HCT116 (cell line): ENCODE results near the gene RPL13A. TPM values are rescaled to one million over a fixed set of nuclear protein-coding genes. Genes with fewer than 3 reads are reported as not detected.

Experiments used
- ATAC-seq: fragments of 200-7000 bp; cut with Tn5 transposase; 2 replicates; pipeline ENCODE4 v1.9.1; 2020; ENCODE audit warnings: mild to moderate bottlenecking, moderate library complexity
- BruUV-seq: library from RNA; stranded (reverse); fragments of 400-500 nt; replicated peaks from 2 replicates; lab custom pipeline; 2021; lab: Mats Ljungman, UMichigan
- CTCF ChIA-PET: fragments of 300-600 bp; sonication (Branson Sonifier 250); formaldehyde crosslinking; loops from one replicate; lab custom pipeline; 2021; ENCODE audit warnings: antibody characterized with exemption; lab: Charles Lee
- POLR2A ChIA-PET: fragments of 300-600, 350-600 bp; sonication (Branson Sonifier 250); formaldehyde crosslinking; loops from one replicate; lab custom pipeline; 2021; ENCODE audit warnings: antibody characterized with exemption; lab: Charles Lee
- RAD21 ChIA-PET, 2 experiments: fragments of 300-600 bp; sonication (Branson Sonifier 250); formaldehyde crosslinking; loops; one replicate each; lab custom pipeline; 2023; ENCODE audit warnings: low total read pairs in 2 of 2; ENCODE audit not compliant: uncharacterized antibody in 2 of 2, unreplicated experiment in 2 of 2, low non-redundant PET in 1 of 2; lab: Charles Lee
- DNase-seq: peaks from one replicate; pipeline ENCODE4 v3.0.0-alpha.2; 2010; ENCODE audit warnings: low read depth, low spot score
- H2AFZ ChIP-seq: fragments of 200-600 bp; shearing (Covaris generic), sonication (generic); 2 replicates; pipeline ENCODE4 v1.6.1; 2017; ENCODE audit warnings: low read depth, mixed run types, mixed read lengths, antibody characterized with exemption, low read length; ENCODE audit not compliant: poor library complexity, severe bottlenecking
- H3K27ac ChIP-seq: 2 replicates; pipeline ENCODE4 v1.5.1; 2012; ENCODE audit warnings: low read depth, low read length
- H3K27me3 ChIP-seq: fragments of 200-600 bp; sonication (generic); 2 replicates; pipeline ENCODE4 v1.6.1; 2016; ENCODE audit warnings: mixed run types, low read length, mixed read lengths; ENCODE audit not compliant: insufficient read depth
- H3K36me3 ChIP-seq, 2 experiments: fragments of 200-500 bp in 1 of 2; fragments of 200-600 bp in 1 of 2; sonication (Bioruptor generic) in 1 of 2; sonication (generic) in 1 of 2; 2 replicates each; pipeline versions ENCODE4 v1.5.1 to v1.6.1; 2014 to 2016; ENCODE audit warnings: low read length in 2 of 2, inconsistent platforms in 1 of 2, mixed read lengths in 1 of 2, mixed run types in 1 of 2; ENCODE audit not compliant: insufficient read depth in 2 of 2, control insufficient read depth in 1 of 2
- H3K4me1 ChIP-seq, 2 experiments: fragments of 200-600 bp in 1 of 2; sonication (generic) in 1 of 2; 2 replicates each; pipeline versions ENCODE4 v1.5.1 to v1.6.1; 2012 to 2017; ENCODE audit warnings: low read length in 2 of 2, inconsistent platforms in 1 of 2, mild to moderate bottlenecking in 1 of 2, mixed read lengths in 1 of 2, mixed run types in 1 of 2, moderate library complexity in 1 of 2; ENCODE audit not compliant: insufficient read depth in 2 of 2, control insufficient read depth in 1 of 2
- H3K4me2 ChIP-seq: fragments of 200-600 bp; sonication (generic); 2 replicates; pipeline ENCODE4 v1.6.1; 2017; ENCODE audit warnings: mixed run types, low read length, mixed read lengths
- H3K4me3 ChIP-seq, 2 experiments: fragments of 200-600 bp in 1 of 2; sonication (generic) in 1 of 2; replicated peaks in 1 of 2; 2 replicates each; pipeline ENCODE4 v1.5.1; 2011 to 2016; ENCODE audit warnings: low read length in 2 of 2, control low read depth in 1 of 2, low read depth in 1 of 2, mild to moderate bottlenecking in 1 of 2, mixed read lengths in 1 of 2, mixed run types in 1 of 2
- H3K79me2 ChIP-seq: fragments of 200-600 bp; sonication (generic); 2 replicates; pipeline ENCODE4 v1.6.1; 2017; ENCODE audit warnings: mild to moderate bottlenecking, mixed run types, low read length, moderate library complexity, mixed read lengths; ENCODE audit not compliant: insufficient read depth
- H3K9ac ChIP-seq: fragments of 200-600 bp; sonication (generic); 2 replicates; pipeline ENCODE4 v1.6.1; 2016; ENCODE audit warnings: low read length, mixed read lengths
- H3K9me2 ChIP-seq: fragments of 200-600 bp; sonication (generic), shearing (Covaris generic); 2 replicates; pipeline ENCODE4 v1.6.1; 2017; ENCODE audit warnings: mixed run types, mild to moderate bottlenecking, moderate library complexity; ENCODE audit not compliant: insufficient read depth
- H3K9me3 ChIP-seq, 2 experiments: fragments of 200-500 bp in 1 of 2; fragments of 200-600 bp in 1 of 2; sonication (Bioruptor generic) in 1 of 2; sonication (generic) in 1 of 2; 2 replicates each; pipeline ENCODE4 v1.6.1; 2014 to 2017; ENCODE audit warnings: low read length in 2 of 2, mixed read lengths in 2 of 2, inconsistent platforms in 1 of 2, low read depth in 1 of 2, mild to moderate bottlenecking in 1 of 2, mixed run types in 1 of 2, moderate library complexity in 1 of 2; ENCODE audit not compliant: control insufficient read depth in 1 of 2, insufficient read depth in 1 of 2
- H4K20me1 ChIP-seq: fragments of 200-600 bp; sonication (generic), shearing (Covaris generic); 2 replicates; pipeline ENCODE4 v1.6.1; 2017; ENCODE audit warnings: mixed run types, mild to moderate bottlenecking, moderate library complexity; ENCODE audit not compliant: insufficient read depth
- CBX3 ChIP-seq: IDR thresholded peaks from 2 replicates; pipeline ENCODE4 v1.6.1; 2012; ENCODE audit warnings: low read depth
- EZH2 ChIP-seq: fragments of 200-600 bp; sonication (generic); IDR thresholded peaks from 2 replicates; pipeline ENCODE4 v1.6.1; 2017; ENCODE audit warnings: antibody characterized with exemption, mixed run types
- POLR2AphosphoS5 ChIP-seq: IDR thresholded peaks from 2 replicates; pipeline ENCODE4 v1.6.1; 2011; ENCODE audit warnings: mild to moderate bottlenecking, low read depth, low read length, moderate library complexity
- RAD21 ChIP-seq: IDR thresholded peaks from 2 replicates; pipeline ENCODE4 v1.6.1; 2012; ENCODE audit warnings: low read depth, mild to moderate bottlenecking
- SIN3A ChIP-seq: IDR thresholded peaks from 2 replicates; pipeline ENCODE4 v1.6.1; 2012; ENCODE audit warnings: low read depth
- YY1 ChIP-seq: IDR thresholded peaks from 2 replicates; pipeline ENCODE4 v1.6.1; 2011; ENCODE audit warnings: low read length, low read depth, moderate library complexity, mild to moderate bottlenecking; ENCODE audit not compliant: insufficient replicate concordance; ENCODE audit errors: extremely low read depth
- ZFX ChIP-seq: fragments of 450-650 bp; IDR thresholded peaks from 2 replicates; pipeline ENCODE4 v1.6.1; 2017
- ZNF274 ChIP-seq: fragments of 200-500 bp; sonication (Bioruptor generic); IDR thresholded peaks from 2 replicates; pipeline ENCODE4 v1.6.1; 2014; ENCODE audit warnings: mild to moderate bottlenecking, low read depth, low read length, inconsistent platforms
- intact Hi-C: fragments of 100-400 bp; cut with micrococcal nuclease; formaldehyde crosslinking; loops from 2 replicates; pipeline ENCODE4 v1.10.0; 2022
- total RNA-seq: library from RNA; stranded (reverse); gene quantifications from one replicate; pipeline ENCODE4 v1.2.1, GENCODE V29; 2021; ENCODE audit not compliant: unreplicated experiment

RPL13A gene
- total RNA-seq, 1 experiment from 2014 or later, result 3,719 TPM

DNA sequence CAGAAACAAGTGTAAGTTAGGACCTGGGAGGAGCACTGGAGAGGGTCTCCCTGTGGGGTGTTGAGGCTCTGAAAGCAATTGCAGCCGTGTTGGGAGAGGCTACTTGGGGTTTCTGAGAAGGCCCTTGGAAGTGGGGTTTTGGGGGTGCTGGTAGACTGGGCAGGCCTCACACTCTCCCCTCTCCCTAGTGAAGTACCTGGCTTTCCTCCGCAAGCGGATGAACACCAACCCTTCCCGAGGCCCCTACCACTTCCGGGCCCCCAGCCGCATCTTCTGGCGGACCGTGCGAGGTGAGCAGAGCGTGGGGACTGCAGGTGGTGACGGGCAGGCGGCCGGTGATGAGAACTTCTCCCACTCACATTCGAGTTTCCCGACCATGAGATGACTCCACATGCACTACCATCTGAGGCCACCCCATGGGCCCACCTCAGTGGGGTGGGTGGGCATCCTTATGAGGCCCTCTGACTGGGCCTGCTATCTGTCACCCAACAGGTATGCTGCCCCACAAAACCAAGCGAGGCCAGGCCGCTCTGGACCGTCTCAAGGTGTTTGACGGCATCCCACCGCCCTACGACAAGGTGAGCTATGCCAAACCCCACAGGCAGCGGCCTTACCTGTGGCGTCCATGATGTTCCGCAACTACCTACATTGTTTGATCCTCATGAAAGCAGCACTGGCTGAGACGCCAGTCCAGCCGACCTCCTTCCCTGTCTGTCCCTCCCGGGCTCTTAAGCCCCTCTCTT is 3.0 kb downstream of the RPL13A start:
- BruUV-seq, result no TSS peak
- H2AFZ ChIP-seq, result no peak overlapping the region
- POLR2A ChIA-PET, result interaction anchor here (2.5 kb wide), 1 partner anchor 56 kb away, joined by 7 read pairs; no protein-coding TSS in a partner anchor
- H3K27me3 ChIP-seq, result no peaks in the 10 kb centered on the region
- TF ChIP-seq POLR2AphosphoS5 (0 out of 2 replicates have a peak, but pooled peaks have one; percentile 8), SIN3A (no peak)
- ATAC-seq (no peak), DNase-seq (no peak)
- peaks cover 19% of the 10 kb centered on the region; the same call in 1 of the 2 replicates for H4K20me1 ChIP-seq
- peak overlapping the region; percentile 100 for H3K9ac ChIP-seq
- H3K4me3 ChIP-seq, result peak overlapping the region; percentile 99 to 100; a peak in 2 of 4 replicates
- peak overlapping the region; percentile 86 for H3K27ac ChIP-seq
- peaks cover 21 to 47% of the 10 kb centered on the region in 2 experiments for H3K36me3 ChIP-seq
- H3K4me1 ChIP-seq, result peaks cover 14 to 66% of the 10 kb centered on the region in 2 experiments
- RAD21 ChIA-PET, result no interaction called here
- CTCF ChIA-PET, result no interaction called here
- H3K9me2 ChIP-seq, result no peaks in the 10 kb centered on the region
- intact Hi-C loops, result no loop called here
- H3K79me2 ChIP-seq, result peaks cover 43% of the 10 kb centered on the region
- peak overlapping the region; percentile 85 for H3K4me2 ChIP-seq
- H3K9me3 ChIP-seq, result no peaks in the 10 kb centered on the region

DNA sequence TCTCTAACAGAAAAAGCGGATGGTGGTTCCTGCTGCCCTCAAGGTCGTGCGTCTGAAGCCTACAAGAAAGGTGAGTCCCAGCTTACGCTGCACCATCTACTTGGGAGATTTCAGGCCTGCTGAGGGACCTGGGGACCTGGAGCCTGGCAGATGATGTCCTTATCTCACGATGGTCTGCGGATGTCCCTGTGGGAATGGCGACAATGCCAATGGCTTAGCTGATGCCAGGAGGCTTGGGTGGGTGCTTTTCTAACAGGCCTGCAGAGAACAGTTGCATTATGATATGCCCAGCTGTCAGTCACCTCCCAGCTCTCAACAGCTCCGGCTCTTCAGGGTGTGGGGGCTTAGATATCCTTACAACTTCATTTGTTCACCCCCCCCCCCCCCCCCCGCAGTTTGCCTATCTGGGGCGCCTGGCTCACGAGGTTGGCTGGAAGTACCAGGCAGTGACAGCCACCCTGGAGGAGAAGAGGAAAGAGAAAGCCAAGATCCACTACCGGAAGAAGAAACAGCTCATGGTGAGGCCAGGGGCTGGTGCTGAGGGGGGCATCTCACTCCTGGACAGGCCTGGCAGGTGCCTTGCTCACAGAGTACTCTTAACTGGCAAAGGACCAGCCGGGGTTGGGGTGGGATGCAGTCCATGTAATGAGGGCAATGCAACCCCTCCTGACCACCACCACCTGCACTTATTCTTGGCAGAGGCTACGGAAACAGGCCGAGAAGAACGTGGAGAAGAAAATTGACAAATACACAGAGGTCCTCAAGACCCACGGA is 3.8 kb downstream of the RPL13A start:
- Histone ChIP-seq H3K4me1 (peaks cover 14 to 69% of the 10 kb centered on the region in 2 experiments), H3K9me3 (no peaks in the 10 kb centered on the region), H3K4me3 (no peak overlapping the region), H3K27ac (peak overlapping the region; percentile 86), H3K79me2 (peaks cover 43% of the 10 kb centered on the region), H3K4me2 (no peak overlapping the region), H3K27me3 (no peaks in the 10 kb centered on the region), H3K9ac (peak overlapping the region; percentile 100; the same call in 1 of the 2 replicates), H3K9me2 (no peaks in the 10 kb centered on the region), H2AFZ (no peak overlapping the region), H3K36me3 (peaks cover 21 to 47% of the 10 kb centered on the region in 2 experiments), H4K20me1 (peaks cover 19% of the 10 kb centered on the region; the same call in 1 of the 2 replicates)
- BruUV-seq, result no TSS peak
- no peak for TF ChIP-seq ZFX
- no peak for TF ChIP-seq EZH2
- TF ChIP-seq RAD21, result no peak
- TF ChIP-seq YY1, result no peak
- no peak for TF ChIP-seq CBX3
- TF ChIP-seq ZNF274, result no peak
- TF ChIP-seq SIN3A, result no peak
- ATAC-seq (no peak), DNase-seq (no peak)
- POLR2A ChIA-PET, result interaction anchor here (2.5 kb wide), 1 partner anchor 56 kb away, joined by 7 read pairs; no protein-coding TSS in a partner anchor
- RAD21 ChIA-PET, result no interaction called here
- CTCF ChIA-PET, result no interaction called here
- intact Hi-C loops, result no loop called here
